GM12878 (cell line): ENCODE measurements around the gene PIGN.

Experiments
- CREB1 ChIP-seq: IDR thresholded peaks from 2 replicates; pipeline ENCODE4 v1.6.1; 2012; ENCODE audit warnings: low read depth, mild to moderate bottlenecking, inconsistent platforms
- ESRRA ChIP-seq: IDR thresholded peaks from 2 replicates; pipeline ENCODE4 v1.6.1; 2012; ENCODE audit warnings: mild to moderate bottlenecking, low read length, improper control_type of control experiment
- NR2C1 ChIP-seq: fragments of 450-650 bp; IDR thresholded peaks from 2 replicates; pipeline ENCODE4 v1.6.1; 2017; ENCODE audit warnings: antibody characterized with exemption, mild to moderate bottlenecking, moderate library complexity
- SIX5 ChIP-seq: IDR thresholded peaks from 2 replicates; pipeline ENCODE4 v1.6.1; 2011; ENCODE audit warnings: mild to moderate bottlenecking, low read depth, low read length, moderate library complexity; ENCODE audit not compliant: severe bottlenecking
- TF ChIP-seq, protein P1 (sequence below), 3 experiments: IDR thresholded peaks in 2 of 3; conservative IDR thresholded peaks in 1 of 3; 2 replicates each; pipeline ENCODE4 v1.5.1; 2011; ENCODE audit warnings: low read depth in 3 of 3, low read length in 3 of 3, mild to moderate bottlenecking in 3 of 3, control low read depth in 2 of 3, moderate library complexity in 2 of 3, inconsistent platforms in 1 of 3, mixed read lengths in 1 of 3; ENCODE audit not compliant: control insufficient read depth in 2 of 3, insufficient read depth in 1 of 3; ENCODE audit errors: extremely low read depth in 1 of 3
- TF ChIP-seq, protein P2 (sequence below): IDR thresholded peaks from 2 replicates; pipeline ENCODE4 v1.6.1; 2011; ENCODE audit warnings: low read depth, mild to moderate bottlenecking, low read length, moderate library complexity, borderline replicate concordance; ENCODE audit errors: extremely low read depth
- TF ChIP-seq, protein P3 (sequence below): IDR thresholded peaks from 2 replicates; pipeline ENCODE4 v1.6.1; 2012; ENCODE audit warnings: low read depth, low read length, improper control_type of control experiment

DNA sequence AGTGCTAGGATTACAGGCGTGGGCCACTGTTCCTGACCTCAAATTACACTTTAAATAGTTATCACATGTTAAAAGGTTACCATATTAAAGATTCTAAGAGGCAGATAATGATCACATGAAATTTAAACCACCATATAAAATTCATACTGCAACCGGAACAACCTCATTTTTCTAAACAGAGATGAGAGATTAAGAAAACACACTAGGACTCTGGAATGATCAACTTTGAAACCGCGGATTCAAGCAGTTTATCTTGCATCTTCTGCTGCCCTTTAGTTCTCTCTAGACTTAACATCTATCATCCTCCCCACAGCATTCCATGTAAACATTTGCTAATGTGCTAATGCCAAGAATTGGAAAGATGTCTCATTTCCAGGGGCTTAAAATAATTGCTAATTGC, 115.8 kb downstream of the PIGN start:
- no peak for TF ChIP-seq ESRRA
- TF ChIP-seq, protein P1, sequence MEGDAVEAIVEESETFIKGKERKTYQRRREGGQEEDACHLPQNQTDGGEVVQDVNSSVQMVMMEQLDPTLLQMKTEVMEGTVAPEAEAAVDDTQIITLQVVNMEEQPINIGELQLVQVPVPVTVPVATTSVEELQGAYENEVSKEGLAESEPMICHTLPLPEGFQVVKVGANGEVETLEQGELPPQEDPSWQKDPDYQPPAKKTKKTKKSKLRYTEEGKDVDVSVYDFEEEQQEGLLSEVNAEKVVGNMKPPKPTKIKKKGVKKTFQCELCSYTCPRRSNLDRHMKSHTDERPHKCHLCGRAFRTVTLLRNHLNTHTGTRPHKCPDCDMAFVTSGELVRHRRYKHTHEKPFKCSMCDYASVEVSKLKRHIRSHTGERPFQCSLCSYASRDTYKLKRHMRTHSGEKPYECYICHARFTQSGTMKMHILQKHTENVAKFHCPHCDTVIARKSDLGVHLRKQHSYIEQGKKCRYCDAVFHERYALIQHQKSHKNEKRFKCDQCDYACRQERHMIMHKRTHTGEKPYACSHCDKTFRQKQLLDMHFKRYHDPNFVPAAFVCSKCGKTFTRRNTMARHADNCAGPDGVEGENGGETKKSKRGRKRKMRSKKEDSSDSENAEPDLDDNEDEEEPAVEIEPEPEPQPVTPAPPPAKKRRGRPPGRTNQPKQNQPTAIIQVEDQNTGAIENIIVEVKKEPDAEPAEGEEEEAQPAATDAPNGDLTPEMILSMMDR (IDR thresholded peaks at IDR 0.05 in 2 of 3, conservative IDR thresholded peaks at IDR 0.05 in 1 of 3; ENCODE audit: control insufficient read depth in 2 of 3, extremely low read depth in 1 of 3, insufficient read depth in 1 of 3, low read depth in 3 of 3, low read length in 3 of 3), result no peak
- no peak for TF ChIP-seq CREB1
- TF ChIP-seq, protein P2, sequence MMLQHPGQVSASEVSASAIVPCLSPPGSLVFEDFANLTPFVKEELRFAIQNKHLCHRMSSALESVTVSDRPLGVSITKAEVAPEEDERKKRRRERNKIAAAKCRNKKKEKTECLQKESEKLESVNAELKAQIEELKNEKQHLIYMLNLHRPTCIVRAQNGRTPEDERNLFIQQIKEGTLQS, result no peak
- no peak for TF ChIP-seq NR2C1
- TF ChIP-seq, protein P3, sequence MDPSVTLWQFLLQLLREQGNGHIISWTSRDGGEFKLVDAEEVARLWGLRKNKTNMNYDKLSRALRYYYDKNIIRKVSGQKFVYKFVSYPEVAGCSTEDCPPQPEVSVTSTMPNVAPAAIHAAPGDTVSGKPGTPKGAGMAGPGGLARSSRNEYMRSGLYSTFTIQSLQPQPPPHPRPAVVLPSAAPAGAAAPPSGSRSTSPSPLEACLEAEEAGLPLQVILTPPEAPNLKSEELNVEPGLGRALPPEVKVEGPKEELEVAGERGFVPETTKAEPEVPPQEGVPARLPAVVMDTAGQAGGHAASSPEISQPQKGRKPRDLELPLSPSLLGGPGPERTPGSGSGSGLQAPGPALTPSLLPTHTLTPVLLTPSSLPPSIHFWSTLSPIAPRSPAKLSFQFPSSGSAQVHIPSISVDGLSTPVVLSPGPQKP, result no peak
- no peak for TF ChIP-seq SIX5
